Activated naive CD4-positive, alpha-beta T cell treated with anti-CD3 and anti-CD28 coated beads, Interleukin-2, amount 50 U/mL, for 72 hours (primary cell): Measurements from ENCODE around the gene CEP128. TPM values are rescaled to one million over a fixed set of nuclear protein-coding genes. Genes with fewer than 3 reads are reported as not detected.

Experiments used
- ATAC-seq, 2 donors: fragments of 150-1000 bp; cut with Tn5 transposase; 2 replicates each; pipeline ENCODE4 v1.10.0; 2021; ENCODE audit warnings: mild to moderate bottlenecking in 2 of 2, moderate library complexity in 2 of 2
- DNase-seq, 2 donors: peaks; one replicate each; pipeline ENCODE4 v3.0.0; 2021 to 2022; ENCODE audit warnings: low spot score in 2 of 2
- H3K27ac Mint-ChIP-seq, 2 donors: one replicate each; pipeline ENCODE4 v1.8.0; 2022; ENCODE audit warnings: mild to moderate bottlenecking in 2 of 2, mixed read lengths in 2 of 2
- H3K36me3 Mint-ChIP-seq, 2 donors: one replicate each; pipeline ENCODE4 v1.8.0; 2022; ENCODE audit warnings: mixed read lengths in 2 of 2
- H3K9me3 Mint-ChIP-seq, 2 donors: one replicate each; pipeline ENCODE4 v1.8.0; 2022; ENCODE audit warnings: mixed read lengths in 2 of 2
- total RNA-seq, 2 donors: library from RNA; stranded (reverse); gene quantifications; one replicate each; pipeline ENCODE4 v1.2.3, GENCODE V29; 2022

Gene CEP128
- total RNA-seq, 2 donors from 2014 or later = 11.5 to 33.3 TPM

GRCh38 chr14:80698974-80699373 lies 242.6 kb downstream of the CEP128 start:
- no peak for ATAC-seq
- no peaks in the 10 kb centered on the region for H3K36me3 Mint-ChIP-seq
- no peak for DNase-seq
- H3K27ac Mint-ChIP-seq = no peak overlapping the region
- no peaks in the 10 kb centered on the region for H3K9me3 Mint-ChIP-seq

GRCh38 chr14:80695869-80696268 lies 245.7 kb downstream of the CEP128 start:
- Mint-ChIP-seq H3K36me3 (no peaks in the 10 kb centered on the region), H3K27ac (no peak overlapping the region), H3K9me3 (no peaks in the 10 kb centered on the region)
- no peak for ATAC-seq
- DNase-seq = no peak

GRCh38 chr14:80692903-80693302 lies 248.6 kb downstream of the CEP128 start:
- ATAC-seq = no peak
- no peaks in the 10 kb centered on the region for H3K9me3 Mint-ChIP-seq
- no peak for DNase-seq
- no peak overlapping the region for H3K27ac Mint-ChIP-seq
- no peaks in the 10 kb centered on the region for H3K36me3 Mint-ChIP-seq

GRCh38 chr14:80681651-80682050 lies 259.9 kb downstream of the CEP128 start:
- H3K9me3 Mint-ChIP-seq = peaks cover 34 to 39% of the 10 kb centered on the region in 2 donors
- ATAC-seq = no peak
- no peak for DNase-seq
- peak overlapping the region in 1 of 2 donors; percentile 47 for H3K27ac Mint-ChIP-seq
- H3K36me3 Mint-ChIP-seq = peaks cover 21 to 64% of the 10 kb centered on the region in 2 donors

- ATAC-seq = no peak
- Mint-ChIP-seq H3K27ac (no peak overlapping the region), H3K9me3 (peaks cover 33 to 34% of the 10 kb centered on the region in 2 donors)
Observed at GRCh38 chr14:80679273-80679672, 262.3 kb downstream of the CEP128 start.

GRCh38 chr14:80678436-80678835 lies 263.1 kb downstream of the CEP128 start:
- ATAC-seq (no peak), DNase-seq (no peak)
- Mint-ChIP-seq H3K9me3 (peaks cover 25 to 27% of the 10 kb centered on the region in 2 donors), H3K27ac (no peak overlapping the region), H3K36me3 (peaks cover 21 to 44% of the 10 kb centered on the region in 2 donors)

More at GRCh38 chr14:80679273-80679672, 262.3 kb downstream of the CEP128 start:
- peaks cover 21 to 53% of the 10 kb centered on the region in 2 donors for H3K36me3 Mint-ChIP-seq
- DNase-seq = no peak

- no peak for DNase-seq
- Mint-ChIP-seq H3K36me3 (peaks cover 0 to 20% of the 10 kb centered on the region in 2 donors), H3K9me3 (peaks cover 3 to 14% of the 10 kb centered on the region in 2 donors), H3K27ac (no peak overlapping the region)
- ATAC-seq = no peak
Observed at GRCh38 chr14:80669426-80669825, 272.1 kb downstream of the CEP128 start.

GRCh38 chr14:80664576-80664975 lies 277.0 kb downstream of the CEP128 start:
- H3K27ac Mint-ChIP-seq = no peak overlapping the region
- ATAC-seq (no peak), DNase-seq (no peak)
- peaks cover 3 to 11% of the 10 kb centered on the region in 2 donors for H3K9me3 Mint-ChIP-seq
- H3K36me3 Mint-ChIP-seq = peaks cover 0 to 17% of the 10 kb centered on the region in 2 donors

GRCh38 chr14:80663541-80663940 lies 278.0 kb downstream of the CEP128 start:
- no peak for ATAC-seq
- Mint-ChIP-seq H3K9me3 (peaks cover 3 to 11% of the 10 kb centered on the region in 2 donors), H3K36me3 (peaks cover 0 to 9% of the 10 kb centered on the region in 2 donors), H3K27ac (no peak overlapping the region)
- DNase-seq = no peak

GRCh38 chr14:80659783-80660182 lies 281.8 kb downstream of the CEP128 start:
- peaks cover 0 to 1% of the 10 kb centered on the region in 2 donors for H3K36me3 Mint-ChIP-seq
- DNase-seq = no peak
- no peak for ATAC-seq
- H3K27ac Mint-ChIP-seq = no peak overlapping the region
- H3K9me3 Mint-ChIP-seq = peaks cover 0 to 4% of the 10 kb centered on the region in 2 donors

GRCh38 chr14:80658733-80659132 lies 282.8 kb downstream of the CEP128 start:
- peaks cover 3 to 6% of the 10 kb centered on the region in 2 donors for H3K9me3 Mint-ChIP-seq
- H3K27ac Mint-ChIP-seq = no peak overlapping the region
- DNase-seq (no peak), ATAC-seq (no peak)
- H3K36me3 Mint-ChIP-seq = peaks cover 3 to 4% of the 10 kb centered on the region in 2 donors

GRCh38 chr14:80658155-80658554 lies 283.4 kb downstream of the CEP128 start:
- DNase-seq = no peak
- ATAC-seq = no peak
- no peak overlapping the region for H3K27ac Mint-ChIP-seq
- H3K9me3 Mint-ChIP-seq = peaks cover 6% of the 10 kb centered on the region in 2 donors
- H3K36me3 Mint-ChIP-seq = peaks cover 4 to 9% of the 10 kb centered on the region in 2 donors

- Mint-ChIP-seq H3K36me3 (peaks cover 22 to 25% of the 10 kb centered on the region in 2 donors), H3K9me3 (peaks cover 14 to 17% of the 10 kb centered on the region in 2 donors), H3K27ac (no peak overlapping the region)
- ATAC-seq (no peak), DNase-seq (no peak)
Observed at GRCh38 chr14:80653956-80654355, 287.6 kb downstream of the CEP128 start.

GRCh38 chr14:80645667-80646413 lies 295.7 kb downstream of the CEP128 start:
- no peak for ATAC-seq
- Mint-ChIP-seq H3K27ac (no peak overlapping the region), H3K9me3 (no peaks in the 10 kb centered on the region), H3K36me3 (no peaks in the 10 kb centered on the region)
- DNase-seq = no peak

GRCh38 chr14:80644826-80645225 lies 296.7 kb downstream of the CEP128 start:
- ATAC-seq (no peak), DNase-seq (no peak)
- H3K9me3 Mint-ChIP-seq = no peaks in the 10 kb centered on the region
- H3K36me3 Mint-ChIP-seq = no peaks in the 10 kb centered on the region
- no peak overlapping the region for H3K27ac Mint-ChIP-seq

GRCh38 chr14:80638620-80639515 lies 302.7 kb downstream of the CEP128 start:
- ATAC-seq = no peak
- Mint-ChIP-seq H3K36me3 (no peaks in the 10 kb centered on the region), H3K27ac (no peak overlapping the region), H3K9me3 (no peaks in the 10 kb centered on the region)
- no peak for DNase-seq
